ENCODE data around the gene TCTN1. TPM values are rescaled to one million over a fixed set of nuclear protein-coding genes. Genes with fewer than 3 reads are reported as not detected.

TCTN1 gene
- total and polyA plus RNA-seq, 2 of the 13 experiments (the other 11 are each of a cell fraction or from before 2014, with no cell fraction given) = 13.6 to 16.0 TPM

DNA sequence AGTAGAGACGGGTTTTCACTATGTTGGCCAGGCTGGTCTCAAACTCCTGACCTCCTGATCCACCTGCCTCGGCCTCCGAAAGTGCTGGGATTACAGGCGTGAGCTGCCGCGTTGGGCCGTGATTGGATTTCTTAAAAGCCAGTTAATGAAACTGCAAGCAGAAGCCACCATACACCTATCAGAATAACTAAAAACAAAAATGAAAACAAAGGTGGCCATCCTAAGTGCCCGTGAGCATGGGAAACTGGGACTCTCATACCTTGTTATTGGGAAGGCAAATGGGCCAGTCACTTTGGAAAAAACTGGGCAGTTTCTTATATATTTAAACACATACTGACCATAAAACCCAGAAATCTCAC lies 7.7 kb upstream of the TCTN1 start:
- 70% methylated on average over 8 of the region's 8 CpGs for WGBS (ENCODE audit: low lambda C conversion rate)
- in situ Hi-C loops (cut with HindIII; ENCODE audit: extremely low pct_ligation_motif_present, low pct_unique_long_range_greater_than_20kb) (no loop called here), intact Hi-C loops (cut with micrococcal nuclease; ENCODE audit: unreplicated experiment) (no loop called here)
- Histone ChIP-seq H4K20me1 (ENCODE audit: insufficient read depth, low read length) (no peaks in the 10 kb centered on the region), H3K36me3 (replicated peaks in 1 of 2; ENCODE audit: control insufficient read depth in 1 of 2, insufficient read depth in 2 of 2, low read length in 2 of 2) (no peaks in the 10 kb centered on the region), H3K79me2 (ENCODE audit: insufficient read depth, low read length) (no peaks in the 10 kb centered on the region), H2AFZ (ENCODE audit: low read length) (no peak overlapping the region), H3K4me1 (ENCODE audit: insufficient read depth, low read length) (peaks cover 7% of the 10 kb centered on the region; the same call in 1 of the 2 replicates), H3K9me3 (ENCODE audit: low read length) (no peaks in the 10 kb centered on the region), H3K27me3 (ENCODE audit: control insufficient read depth in 1 of 2, insufficient read depth in 2 of 2, low read length in 2 of 2) (no peaks in the 10 kb centered on the region), H3K9ac (ENCODE audit: insufficient read depth, low read depth, low read length) (no peak overlapping the region), H3K4me3 (replicated peaks in 1 of 3; ENCODE audit: insufficient read depth in 1 of 3, low read depth in 2 of 3, low read length in 3 of 3) (peak overlapping the region in 1 of 3 experiments; percentile 46; a peak in 1 of 6 replicates), H3K4me2 (ENCODE audit: low read depth, low read length) (peak overlapping the region; percentile 58; the same call in 1 of the 2 replicates), H3K27ac (ENCODE audit: extremely low read length, insufficient read depth, low read length) (no peak overlapping the region)
- ATAC-seq = no peak
- CTCF ChIA-PET (ENCODE audit: low intra/inter-chr PET ratio, low total read pairs) = interaction anchor here (1.4 kb wide), 1 partner anchor 54 kb away, joined by 5 read pairs; no protein-coding TSS in a partner anchor
- no peak for FAIRE-seq
- no TSS peak for BruUV-seq (replicated peaks)
- POLR2A ChIA-PET = interaction anchor here (0.9 kb wide), 1 partner anchor 39 kb away, joined by 6 read pairs; no protein-coding TSS in a partner anchor
- no peak for DNase-seq (ENCODE audit: low spot score)
- TF ChIP-seq, protein P1, sequence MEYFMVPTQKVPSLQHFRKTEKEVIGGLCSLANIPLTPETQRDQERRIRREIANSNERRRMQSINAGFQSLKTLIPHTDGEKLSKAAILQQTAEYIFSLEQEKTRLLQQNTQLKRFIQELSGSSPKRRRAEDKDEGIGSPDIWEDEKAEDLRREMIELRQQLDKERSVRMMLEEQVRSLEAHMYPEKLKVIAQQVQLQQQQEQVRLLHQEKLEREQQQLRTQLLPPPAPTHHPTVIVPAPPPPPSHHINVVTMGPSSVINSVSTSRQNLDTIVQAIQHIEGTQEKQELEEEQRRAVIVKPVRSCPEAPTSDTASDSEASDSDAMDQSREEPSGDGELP (IDR thresholded peaks at IDR 0.05; ENCODE audit: borderline replicate concordance, low read depth) = no peak
- TF ChIP-seq EHMT2 (IDR thresholded peaks at IDR 0.05; ENCODE audit: borderline replicate concordance, low read depth, low read length) (no peak), DPF2 (CRISPR knock-in tag; IDR thresholded peaks at IDR 0.05; ENCODE audit: borderline replicate concordance, low read depth) (no peak), HNRNPLL (IDR thresholded peaks at IDR 0.05; ENCODE audit: low read depth, low read length, poor library complexity, severe bottlenecking) (no peak), NFYC (CRISPR knock-in tag; IDR thresholded peaks at IDR 0.05) (no peak), RNF2 (conservative IDR thresholded peaks at IDR 0.05; ENCODE audit: low read depth) (no peak), NFE2L1 (CRISPR knock-in tag; IDR thresholded peaks at IDR 0.05; ENCODE audit: borderline replicate concordance) (no peak), ZNF354B (CRISPR knock-in tag; IDR thresholded peaks at IDR 0.05) (no peak), SP140L (CRISPR knock-in tag; IDR thresholded peaks at IDR 0.05; ENCODE audit: borderline replicate concordance) (no peak), ZNF850 (CRISPR knock-in tag; conservative IDR thresholded peaks at IDR 0.05) (no peak), ZNF296 (CRISPR knock-in tag; conservative IDR thresholded peaks at IDR 0.05) (no peak), MED13 (CRISPR knock-in tag; IDR thresholded peaks at IDR 0.05) (no peak), ZBTB21 (CRISPR knock-in tag; IDR thresholded peaks at IDR 0.05) (no peak), ZNF709 (CRISPR knock-in tag; IDR thresholded peaks at IDR 0.05) (no peak)
- TF ChIP-seq, protein P2, sequence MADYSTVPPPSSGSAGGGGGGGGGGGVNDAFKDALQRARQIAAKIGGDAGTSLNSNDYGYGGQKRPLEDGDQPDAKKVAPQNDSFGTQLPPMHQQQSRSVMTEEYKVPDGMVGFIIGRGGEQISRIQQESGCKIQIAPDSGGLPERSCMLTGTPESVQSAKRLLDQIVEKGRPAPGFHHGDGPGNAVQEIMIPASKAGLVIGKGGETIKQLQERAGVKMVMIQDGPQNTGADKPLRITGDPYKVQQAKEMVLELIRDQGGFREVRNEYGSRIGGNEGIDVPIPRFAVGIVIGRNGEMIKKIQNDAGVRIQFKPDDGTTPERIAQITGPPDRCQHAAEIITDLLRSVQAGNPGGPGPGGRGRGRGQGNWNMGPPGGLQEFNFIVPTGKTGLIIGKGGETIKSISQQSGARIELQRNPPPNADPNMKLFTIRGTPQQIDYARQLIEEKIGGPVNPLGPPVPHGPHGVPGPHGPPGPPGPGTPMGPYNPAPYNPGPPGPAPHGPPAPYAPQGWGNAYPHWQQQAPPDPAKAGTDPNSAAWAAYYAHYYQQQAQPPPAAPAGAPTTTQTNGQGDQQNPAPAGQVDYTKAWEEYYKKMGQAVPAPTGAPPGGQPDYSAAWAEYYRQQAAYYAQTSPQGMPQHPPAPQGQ (CRISPR knock-in tag; IDR thresholded peaks at IDR 0.05; ENCODE audit: borderline replicate concordance) = no peak
- TF ChIP-seq, protein P3, sequence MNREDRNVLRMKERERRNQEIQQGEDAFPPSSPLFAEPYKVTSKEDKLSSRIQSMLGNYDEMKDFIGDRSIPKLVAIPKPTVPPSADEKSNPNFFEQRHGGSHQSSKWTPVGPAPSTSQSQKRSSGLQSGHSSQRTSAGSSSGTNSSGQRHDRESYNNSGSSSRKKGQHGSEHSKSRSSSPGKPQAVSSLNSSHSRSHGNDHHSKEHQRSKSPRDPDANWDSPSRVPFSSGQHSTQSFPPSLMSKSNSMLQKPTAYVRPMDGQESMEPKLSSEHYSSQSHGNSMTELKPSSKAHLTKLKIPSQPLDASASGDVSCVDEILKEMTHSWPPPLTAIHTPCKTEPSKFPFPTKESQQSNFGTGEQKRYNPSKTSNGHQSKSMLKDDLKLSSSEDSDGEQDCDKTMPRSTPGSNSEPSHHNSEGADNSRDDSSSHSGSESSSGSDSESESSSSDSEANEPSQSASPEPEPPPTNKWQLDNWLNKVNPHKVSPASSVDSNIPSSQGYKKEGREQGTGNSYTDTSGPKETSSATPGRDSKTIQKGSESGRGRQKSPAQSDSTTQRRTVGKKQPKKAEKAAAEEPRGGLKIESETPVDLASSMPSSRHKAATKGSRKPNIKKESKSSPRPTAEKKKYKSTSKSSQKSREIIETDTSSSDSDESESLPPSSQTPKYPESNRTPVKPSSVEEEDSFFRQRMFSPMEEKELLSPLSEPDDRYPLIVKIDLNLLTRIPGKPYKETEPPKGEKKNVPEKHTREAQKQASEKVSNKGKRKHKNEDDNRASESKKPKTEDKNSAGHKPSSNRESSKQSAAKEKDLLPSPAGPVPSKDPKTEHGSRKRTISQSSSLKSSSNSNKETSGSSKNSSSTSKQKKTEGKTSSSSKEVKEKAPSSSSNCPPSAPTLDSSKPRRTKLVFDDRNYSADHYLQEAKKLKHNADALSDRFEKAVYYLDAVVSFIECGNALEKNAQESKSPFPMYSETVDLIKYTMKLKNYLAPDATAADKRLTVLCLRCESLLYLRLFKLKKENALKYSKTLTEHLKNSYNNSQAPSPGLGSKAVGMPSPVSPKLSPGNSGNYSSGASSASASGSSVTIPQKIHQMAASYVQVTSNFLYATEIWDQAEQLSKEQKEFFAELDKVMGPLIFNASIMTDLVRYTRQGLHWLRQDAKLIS (CRISPR knock-in tag; IDR thresholded peaks at IDR 0.05) = no peak
- TF ChIP-seq, protein P4, sequence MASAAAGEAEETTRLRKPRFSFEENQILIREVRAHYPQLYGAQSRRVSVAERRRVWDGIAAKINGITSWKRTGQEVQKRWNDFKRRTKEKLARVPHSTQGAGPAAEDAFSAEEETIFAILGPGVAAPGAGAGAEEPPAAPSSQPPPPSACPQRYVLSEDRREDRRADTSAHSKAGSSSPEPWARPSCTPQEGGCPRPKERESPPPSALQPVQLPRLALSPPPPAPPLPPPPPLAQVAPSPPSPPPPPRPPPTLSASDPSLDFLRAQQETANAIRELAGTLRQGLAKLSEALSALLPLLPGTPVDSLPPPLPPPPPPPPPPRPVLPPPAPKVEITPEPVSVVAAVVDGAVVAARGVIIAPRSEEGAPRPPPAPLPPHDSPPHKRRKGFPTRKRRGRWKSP (CRISPR knock-in tag; IDR thresholded peaks at IDR 0.05) = no peak
- TF ChIP-seq, protein P5, sequence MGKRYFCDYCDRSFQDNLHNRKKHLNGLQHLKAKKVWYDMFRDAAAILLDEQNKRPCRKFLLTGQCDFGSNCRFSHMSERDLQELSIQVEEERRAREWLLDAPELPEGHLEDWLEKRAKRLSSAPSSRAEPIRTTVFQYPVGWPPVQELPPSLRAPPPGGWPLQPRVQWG (CRISPR knock-in tag; IDR thresholded peaks at IDR 0.05; ENCODE audit: borderline replicate concordance, low read depth) = no peak
